ENCODE measurements around the gene GPR68.
"Not testable (repeated sequence)": the region's sequence is repeated elsewhere in the genome, so short reads cannot be mapped to it uniquely, and the experiment has no call there.

Gene GPR68

DNA sequence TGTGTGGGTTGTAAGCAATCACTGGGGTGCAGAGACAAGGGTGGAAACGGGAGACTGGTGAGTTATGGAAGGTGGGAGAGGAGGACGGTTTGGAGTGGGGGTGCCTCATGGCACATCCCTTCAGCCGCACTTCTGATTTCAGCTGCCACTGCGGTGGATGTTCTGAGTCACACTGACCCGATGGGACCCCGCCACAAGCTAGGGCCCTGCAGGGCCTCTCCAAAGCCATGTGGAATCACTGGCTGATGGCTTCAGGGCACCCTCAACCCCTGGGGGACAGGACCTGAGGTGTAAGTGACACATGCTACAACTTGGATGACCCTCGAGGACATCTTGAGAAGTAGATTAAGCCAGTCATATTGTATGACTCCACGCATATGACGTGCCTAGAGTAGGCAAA, 53.7 kb downstream of the GPR68 start:
- no peak for DNase-seq (ENCODE audit: low read depth)

GRCh38 chr14:91187271-91187670, 57.2 kb downstream of the GPR68 start:
- no peak for DNase-seq (ENCODE audit: low read depth)

DNA sequence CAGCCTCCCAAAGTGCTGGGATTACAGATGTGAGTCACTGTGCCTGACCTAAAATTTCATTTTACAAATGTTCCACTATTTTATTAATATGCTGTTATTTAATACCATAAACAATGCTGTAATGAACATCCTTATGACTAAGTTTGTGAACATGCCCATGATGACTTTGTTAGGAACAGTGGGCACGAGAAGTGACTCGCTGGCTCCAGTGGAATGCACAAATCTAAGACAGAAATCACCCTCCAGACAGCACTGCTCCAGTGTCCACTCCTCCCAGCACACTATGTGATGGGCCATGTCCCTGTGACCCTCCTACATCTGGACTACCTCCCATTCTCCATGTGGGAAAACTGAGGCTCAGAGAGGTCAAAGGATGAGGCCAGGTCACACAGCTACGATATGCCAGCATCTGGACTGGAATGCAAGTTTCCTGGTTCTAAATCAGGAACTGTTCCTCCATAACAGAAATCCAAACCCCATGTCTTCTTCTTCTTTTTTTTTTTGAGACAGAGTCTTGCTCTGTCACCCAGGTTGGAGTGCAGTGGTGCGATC, 57.9 kb downstream of the GPR68 start:
- no peak for DNase-seq (ENCODE audit: low read depth)

GRCh38 chr14:91185721-91186120, 58.8 kb downstream of the GPR68 start:
- DNase-seq (ENCODE audit: low read depth): no peak

- no peak for DNase-seq (ENCODE audit: low read depth)
Observed at GRCh38 chr14:91184559-91184958, 59.9 kb downstream of the GPR68 start.

DNA sequence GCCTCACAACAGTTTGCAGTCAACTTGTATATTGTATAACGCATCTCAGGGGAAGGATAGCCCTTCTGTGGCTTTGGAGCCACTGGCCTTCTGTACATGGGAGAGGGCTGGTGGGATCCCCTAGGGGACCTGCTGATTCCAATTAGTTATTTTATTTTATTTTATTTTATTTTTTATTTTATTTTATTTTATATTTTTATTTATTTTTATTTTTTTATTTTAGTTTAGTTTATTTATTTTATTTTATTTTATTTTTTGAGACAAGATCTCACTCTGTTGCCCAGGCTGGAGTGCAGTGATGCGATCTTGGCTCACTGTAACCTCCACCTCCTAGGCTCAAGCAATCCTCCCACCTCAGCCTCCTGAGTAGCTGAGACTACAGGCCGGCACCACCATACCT, 61.8 kb downstream of the GPR68 start:
- not testable (repeated sequence) for DNase-seq (ENCODE audit: low read depth)
